Measurements from ENCODE around the gene SASH3. TPM values are rescaled to one million over a fixed set of nuclear protein-coding genes. Genes with fewer than 3 reads are reported as not detected.
A peak's percentile ranks its signal among the peaks of the same experiment; 100 is the strongest.

Gene SASH3
- total RNA-seq, 4 donors from 2014 or later = 3.9 to 10.4 (median 6.3) TPM

DNA sequence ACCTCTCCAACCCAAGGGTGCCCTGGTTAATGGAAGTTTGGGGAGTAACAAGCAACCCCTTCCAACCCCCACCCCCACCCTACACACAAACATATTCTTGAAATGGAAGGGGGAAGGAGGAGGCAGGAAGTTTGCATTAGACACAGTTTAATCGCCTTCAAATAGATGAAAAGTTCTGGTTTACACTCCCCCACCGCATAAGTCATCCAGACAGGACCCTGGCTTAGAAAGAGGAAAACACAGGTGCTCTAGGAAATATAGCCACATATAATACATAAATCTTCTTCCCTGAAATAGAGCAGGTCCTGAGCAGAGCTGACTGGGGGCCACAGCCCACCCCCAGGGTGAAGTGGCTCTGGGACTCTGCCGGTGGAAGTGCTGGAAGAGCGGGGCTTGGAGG, 25.1 kb downstream of the SASH3 start:
- no peak for DNase-seq (ENCODE audit: extremely low spot score)
- WGBS = 78% methylated on average over 4 of the region's 4 CpGs
- H3K4me3 ChIP-seq = no peak overlapping the region
- intact Hi-C loops (cut with DNase I) = no loop called here
- no peaks in the 10 kb centered on the region for H3K9me3 ChIP-seq
- peaks cover 0 to 22% (median 16%) of the 10 kb centered on the region in 4 donors for H3K36me3 ChIP-seq
- TF ChIP-seq CTCF (IDR thresholded peaks at IDR 0.05) (no peak), POLR2AphosphoS5 (IDR thresholded peaks at IDR 0.05) (no peak), POLR2A (IDR thresholded peaks at IDR 0.05; ENCODE audit: low read depth) (no peak), EP300 (IDR thresholded peaks at IDR 0.05) (no peak)
- H3K27ac ChIP-seq (replicated peaks in 1 of 4) = no peak overlapping the region
- no peaks in the 10 kb centered on the region for H3K4me1 ChIP-seq
- H3K27me3 ChIP-seq = no peaks in the 10 kb centered on the region

GRCh38 chrX:129808158-129808828, 28.5 kb downstream of the SASH3 start:
- Histone ChIP-seq H3K36me3 (peaks cover 0 to 50% (median 26%) of the 10 kb centered on the region in 4 donors), H3K4me1 (no peaks in the 10 kb centered on the region), H3K4me3 (no peak overlapping the region), H3K27ac (replicated peaks in 1 of 4) (peak overlapping the region in 1 of 4 donors; percentile 42), H3K9me3 (no peaks in the 10 kb centered on the region), H3K27me3 (no peaks in the 10 kb centered on the region)
- WGBS = 54% methylated on average over 2 of the region's 2 CpGs
- DNase-seq (ENCODE audit: extremely low spot score) = no peak
- TF ChIP-seq CTCF (IDR thresholded peaks at IDR 0.05) (no peak), EP300 (IDR thresholded peaks at IDR 0.05) (no peak), POLR2AphosphoS5 (IDR thresholded peaks at IDR 0.05) (no peak), POLR2A (IDR thresholded peaks at IDR 0.05; ENCODE audit: low read depth) (no peak)
- intact Hi-C loops (cut with DNase I) = no loop called here

GRCh38 chrX:129808829-129809796, 29.4 kb downstream of the SASH3 start:
- Histone ChIP-seq H3K9me3 (no peaks in the 10 kb centered on the region), H3K36me3 (peaks cover 0 to 55% (median 26%) of the 10 kb centered on the region in 4 donors), H3K27me3 (no peaks in the 10 kb centered on the region), H3K4me1 (no peaks in the 10 kb centered on the region), H3K4me3 (no peak overlapping the region), H3K27ac (replicated peaks in 1 of 4) (peak overlapping the region in 1 of 4 donors; percentile 22)
- intact Hi-C loops (cut with DNase I) = no loop called here
- 74% methylated on average over 7 of the region's 7 CpGs for WGBS
- TF ChIP-seq POLR2AphosphoS5 (IDR thresholded peaks at IDR 0.05) (no peak), EP300 (IDR thresholded peaks at IDR 0.05) (no peak), CTCF (IDR thresholded peaks at IDR 0.05) (no peak), POLR2A (IDR thresholded peaks at IDR 0.05; ENCODE audit: low read depth) (no peak)
- no peak for DNase-seq (ENCODE audit: extremely low spot score)

- Histone ChIP-seq H3K4me3 (no peak overlapping the region), H3K36me3 (peaks cover 0 to 33% (median 10%) of the 10 kb centered on the region in 4 donors), H3K27me3 (no peaks in the 10 kb centered on the region), H3K27ac (replicated peaks in 1 of 4) (no peak overlapping the region), H3K4me1 (no peaks in the 10 kb centered on the region), H3K9me3 (no peaks in the 10 kb centered on the region)
- no peak for DNase-seq (ENCODE audit: extremely low spot score)
- TF ChIP-seq CTCF (IDR thresholded peaks at IDR 0.05) = no peak
- TF ChIP-seq POLR2A (IDR thresholded peaks at IDR 0.05; ENCODE audit: low read depth) = no peak
- TF ChIP-seq POLR2AphosphoS5 (IDR thresholded peaks at IDR 0.05) = no peak
- no peak for TF ChIP-seq EP300 (IDR thresholded peaks at IDR 0.05)
- intact Hi-C loops (cut with DNase I) = no loop called here
- WGBS = 72% methylated on average over 6 of the region's 6 CpGs
Observed at GRCh38 chrX:129813662-129814368, 34.1 kb downstream of the SASH3 start.

All from esophagus muscularis mucosa (tissue), 4 donors.